GM12878 (cell line): Measurements from ENCODE around the gene MAPKAP1. TPM values are rescaled to one million over a fixed set of nuclear protein-coding genes. Genes with fewer than 3 reads are reported as not detected.

Source experiments
- ATAC-seq: fragments of 200-7000 bp; cut with Tn5 transposase; 3 replicates; pipeline ENCODE4 v1.9.1; 2020; ENCODE audit warnings: mild to moderate bottlenecking, moderate library complexity
- BruUV-seq: library from RNA; stranded (reverse); fragments of 400-500 nt; replicated peaks from 2 replicates; lab custom pipeline; 2021; lab: Mats Ljungman, UMichigan
- CTCF ChIA-PET: fragments of 300-600 bp; sonication (Branson Sonifier 250); formaldehyde crosslinking; extraction: SDS; loops from one replicate; lab custom pipeline; 2021; ENCODE audit warnings: inconsistent platforms; lab: Yijun Ruan, JAX
- POLR2A ChIA-PET: fragments of 350-600 bp; formaldehyde crosslinking; extraction: SDS; loops from one replicate; lab custom pipeline; 2021; ENCODE audit warnings: inconsistent platforms; lab: Charles Lee
- RAD21 ChIA-PET: fragments of 300-600 bp; sonication (Branson Sonifier 250); formaldehyde crosslinking; loops from one replicate; lab custom pipeline; 2023; ENCODE audit warnings: antibody characterized with exemption; ENCODE audit not compliant: unreplicated experiment; lab: Charles Lee
- SMC1A ChIA-PET: fragments of 300-600 bp; sonication (Branson Sonifier 250); formaldehyde crosslinking; loops from one replicate; lab custom pipeline; 2023; ENCODE audit not compliant: unreplicated experiment, uncharacterized antibody; lab: Charles Lee
- DNase-seq: peaks from one replicate; pipeline ENCODE4 v3.0.0-alpha.2; 2011; ENCODE audit warnings: low read depth, low spot score
- FAIRE-seq: peaks from 3 replicates; lab custom pipeline; 2011; peaks lifted over from hg19 to GRCh38; lab: Jason Lieb, UNC
- H2AFZ ChIP-seq: 2 replicates; pipeline ENCODE4 v1.6.0; 2011; ENCODE audit warnings: low read depth, low read length, control low read depth; ENCODE audit not compliant: control insufficient read depth
- H3K27ac ChIP-seq: 2 replicates; pipeline ENCODE4 v1.5.1; 2011; ENCODE audit warnings: control low read depth; ENCODE audit not compliant: control insufficient read depth, insufficient read depth
- H3K27me3 ChIP-seq, 2 experiments: replicated peaks in 1 of 2; 2 replicates each; pipeline versions ENCODE4 v1.6.0 to v1.6.1; 2011; ENCODE audit warnings: low read length in 1 of 2; ENCODE audit not compliant: control insufficient read depth in 2 of 2, insufficient read depth in 2 of 2
- H3K36me3 ChIP-seq, 2 experiments: 2 replicates each; pipeline ENCODE4 v1.5.1; 2011; ENCODE audit warnings: low read length in 1 of 2; ENCODE audit not compliant: control insufficient read depth in 2 of 2, insufficient read depth in 2 of 2
- H3K4me1 ChIP-seq: 2 replicates; pipeline ENCODE4 v1.6.1; 2011; ENCODE audit warnings: mild to moderate bottlenecking, low read length, moderate library complexity, mixed read lengths; ENCODE audit not compliant: control insufficient read depth, insufficient read depth
- H3K4me2 ChIP-seq: 2 replicates; pipeline ENCODE4 v1.6.0; 2011; ENCODE audit warnings: control low read depth; ENCODE audit not compliant: control insufficient read depth, insufficient read depth
- H3K4me3 ChIP-seq: fragments of 200-600 bp; sonication (generic); 2 replicates; pipeline ENCODE4 v1.5.1; 2016
- H3K79me2 ChIP-seq: 2 replicates; pipeline ENCODE4 v1.6.0; 2011; ENCODE audit warnings: low read length; ENCODE audit not compliant: control insufficient read depth, insufficient read depth
- H3K9ac ChIP-seq: 2 replicates; pipeline ENCODE4 v1.8.0; 2011; ENCODE audit warnings: low read length, control low read depth, mixed read lengths; ENCODE audit not compliant: control insufficient read depth, insufficient read depth
- H3K9me3 ChIP-seq: replicated peaks from 3 replicates; pipeline ENCODE4 v1.5.1; 2011; ENCODE audit warnings: mild to moderate bottlenecking, low read length; ENCODE audit not compliant: control insufficient read depth, insufficient read depth
- H4K20me1 ChIP-seq: 2 replicates; pipeline ENCODE4 v1.6.0; 2011; ENCODE audit not compliant: control insufficient read depth, insufficient read depth
- BCL11A ChIP-seq: IDR thresholded peaks from 2 replicates; pipeline ENCODE4 v1.6.1; 2011; ENCODE audit warnings: low read depth, low read length
- CBFB ChIP-seq: IDR thresholded peaks from 2 replicates; pipeline ENCODE4 v1.6.1; 2016; ENCODE audit warnings: antibody characterized with exemption, low read depth
- CBX3 ChIP-seq: fragments of 200-600 bp; sonication (generic); IDR thresholded peaks from 2 replicates; pipeline ENCODE4 v1.6.1; 2016; ENCODE audit warnings: low read depth, borderline replicate concordance
- EP300 ChIP-seq, 2 experiments: fragments of 150-350 bp in 1 of 2; IDR thresholded peaks; 2 replicates each; pipeline ENCODE4 v1.6.1; 2011 to 2012; ENCODE audit warnings: low read depth in 2 of 2, low read length in 2 of 2, borderline replicate concordance in 1 of 2, improper control_type of control experiment in 1 of 2, inconsistent platforms in 1 of 2; ENCODE audit not compliant: control insufficient read depth in 1 of 2
- SUZ12 ChIP-seq: fragments of 200-600 bp; sonication (generic); IDR thresholded peaks from one replicate; pipeline ENCODE4 v1.6.1; 2018; ENCODE audit warnings: antibody characterized with exemption, mild to moderate bottlenecking; ENCODE audit not compliant: unreplicated experiment
- TARDBP ChIP-seq: IDR thresholded peaks from 2 replicates; pipeline ENCODE4 v1.6.1; 2016; ENCODE audit warnings: borderline replicate concordance
- WGBS: methylation state at CpG from one replicate; pipeline ENCODE4 v1.1.6; 2016; ENCODE audit warnings: low lambda C conversion rate; ENCODE audit not compliant: insufficient replicate concordance, insufficient coverage; ENCODE audit errors: missing lambda C conversion rate; 5-methylcytosine and 5-hydroxymethylcytosine counted together
- in situ Hi-C: fragments of 300-500 bp; cut with MboI; formaldehyde crosslinking; loops from 9 replicates; pipeline ENCODE4 v1.14.3; 2018; ENCODE audit warnings: mixed read lengths
- intact Hi-C: fragments of 100-400 bp; cut with micrococcal nuclease; formaldehyde crosslinking; loops from one replicate; pipeline ENCODE4 v1.14.2; 2022; ENCODE audit not compliant: unreplicated experiment
- polyA plus RNA-seq, 11 experiments: library from polyadenylated mRNA; depleted of rRNA in 4 of 11; unstranded in 6 of 11; stranded (reverse) in 5 of 11; fragments of >200 nt; fragmentation: Nextera tagmentation in 4 of 11; fragmentation: Illumina TruSeq in 1 of 11; extraction: Ambion mirVana in 4 of 11; extraction: Trizol in 1 of 11; gene quantifications; 1 replicate in 1 of 11; 2 replicates in 10 of 11; pipeline versions ENCODE4 v1.2.1 to v1.2.3, GENCODE V29; 2011 to 2016; ENCODE audit warnings: inconsistent platforms in 2 of 11, missing spikeins in 2 of 11, low read depth in 1 of 11
- total RNA-seq, 4 experiments: library from RNA; depleted of rRNA in 3 of 4; stranded (reverse); fragments of >200 nt in 3 of 4; fragmentation: Illumina TruSeq in 1 of 4; extraction: Trizol in 1 of 4; gene quantifications; 2 replicates each; pipeline versions ENCODE4 v1.2.1 to v1.2.3, GENCODE V29; 2013 to 2021
- TF ChIP-seq, protein P1 (sequence below): IDR thresholded peaks from 2 replicates; pipeline ENCODE4 v1.6.1; 2012; ENCODE audit warnings: mild to moderate bottlenecking, low read depth, low read length
- TF ChIP-seq, protein P2 (sequence below): fragments of 450-650 bp; IDR thresholded peaks from 2 replicates; pipeline ENCODE4 v1.6.1; 2018; ENCODE audit warnings: mild to moderate bottlenecking, low read depth, moderate library complexity; ENCODE audit not compliant: partially characterized antibody
- TF ChIP-seq, protein P3 (sequence below): IDR thresholded peaks from 2 replicates; pipeline ENCODE4 v1.6.1; 2011; ENCODE audit warnings: borderline replicate concordance, low read depth, mild to moderate bottlenecking, moderate library complexity, low read length; ENCODE audit not compliant: insufficient read depth, poor library complexity, severe bottlenecking

MAPKAP1 gene
- total and polyA plus RNA-seq, 10 of the 15 experiments (the other 5 are each of a cell fraction or from before 2014, with no cell fraction given), result 5.1 to 188 (median 105) TPM

DNA sequence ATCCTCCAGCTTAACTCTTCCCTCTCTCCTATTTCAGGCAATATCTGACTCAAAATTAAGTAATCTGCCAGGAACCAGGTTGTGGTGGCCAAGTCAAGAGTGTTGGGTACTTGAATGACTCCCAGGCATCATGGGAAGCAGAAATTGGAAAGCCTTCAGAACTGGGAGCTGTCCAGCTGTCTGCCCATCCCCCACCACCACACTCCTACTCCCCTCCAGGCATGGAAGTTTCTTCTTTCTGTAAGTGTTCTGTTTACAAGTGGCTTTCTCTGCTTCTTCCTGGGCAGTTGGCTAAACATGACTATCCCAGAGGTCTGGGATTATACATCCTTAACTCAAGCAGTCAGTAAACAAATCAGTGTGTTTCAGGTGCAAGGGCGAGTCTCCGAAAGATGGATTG is 25.6 kb upstream of the MAPKAP1 start:
- Histone ChIP-seq H2AFZ (no peak overlapping the region), H3K4me2 (no peak overlapping the region), H3K36me3 (no peaks in the 10 kb centered on the region), H3K27ac (no peak overlapping the region), H4K20me1 (no peaks in the 10 kb centered on the region), H3K79me2 (no peaks in the 10 kb centered on the region), H3K9me3 (no peaks in the 10 kb centered on the region), H3K9ac (no peak overlapping the region), H3K27me3 (no peaks in the 10 kb centered on the region), H3K4me3 (no peak overlapping the region), H3K4me1 (no peaks in the 10 kb centered on the region)
- BruUV-seq, result no TSS peak
- ATAC-seq (no peak), FAIRE-seq (no peak), DNase-seq (no peak)
- ChIA-PET POLR2A (no interaction called here), SMC1A (no interaction called here), CTCF (no interaction called here), RAD21 (no interaction called here)
- TF ChIP-seq, protein P1, sequence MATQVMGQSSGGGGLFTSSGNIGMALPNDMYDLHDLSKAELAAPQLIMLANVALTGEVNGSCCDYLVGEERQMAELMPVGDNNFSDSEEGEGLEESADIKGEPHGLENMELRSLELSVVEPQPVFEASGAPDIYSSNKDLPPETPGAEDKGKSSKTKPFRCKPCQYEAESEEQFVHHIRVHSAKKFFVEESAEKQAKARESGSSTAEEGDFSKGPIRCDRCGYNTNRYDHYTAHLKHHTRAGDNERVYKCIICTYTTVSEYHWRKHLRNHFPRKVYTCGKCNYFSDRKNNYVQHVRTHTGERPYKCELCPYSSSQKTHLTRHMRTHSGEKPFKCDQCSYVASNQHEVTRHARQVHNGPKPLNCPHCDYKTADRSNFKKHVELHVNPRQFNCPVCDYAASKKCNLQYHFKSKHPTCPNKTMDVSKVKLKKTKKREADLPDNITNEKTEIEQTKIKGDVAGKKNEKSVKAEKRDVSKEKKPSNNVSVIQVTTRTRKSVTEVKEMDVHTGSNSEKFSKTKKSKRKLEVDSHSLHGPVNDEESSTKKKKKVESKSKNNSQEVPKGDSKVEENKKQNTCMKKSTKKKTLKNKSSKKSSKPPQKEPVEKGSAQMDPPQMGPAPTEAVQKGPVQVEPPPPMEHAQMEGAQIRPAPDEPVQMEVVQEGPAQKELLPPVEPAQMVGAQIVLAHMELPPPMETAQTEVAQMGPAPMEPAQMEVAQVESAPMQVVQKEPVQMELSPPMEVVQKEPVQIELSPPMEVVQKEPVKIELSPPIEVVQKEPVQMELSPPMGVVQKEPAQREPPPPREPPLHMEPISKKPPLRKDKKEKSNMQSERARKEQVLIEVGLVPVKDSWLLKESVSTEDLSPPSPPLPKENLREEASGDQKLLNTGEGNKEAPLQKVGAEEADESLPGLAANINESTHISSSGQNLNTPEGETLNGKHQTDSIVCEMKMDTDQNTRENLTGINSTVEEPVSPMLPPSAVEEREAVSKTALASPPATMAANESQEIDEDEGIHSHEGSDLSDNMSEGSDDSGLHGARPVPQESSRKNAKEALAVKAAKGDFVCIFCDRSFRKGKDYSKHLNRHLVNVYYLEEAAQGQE, result peak; percentile 58; the same call in 1 of the 2 replicates
- TF ChIP-seq SUZ12, result no peak
- intact Hi-C loops, result no loop called here
- in situ Hi-C loops, result no loop called here
- WGBS, result 70% methylated on average over 2 of the region's 2 CpGs

DNA sequence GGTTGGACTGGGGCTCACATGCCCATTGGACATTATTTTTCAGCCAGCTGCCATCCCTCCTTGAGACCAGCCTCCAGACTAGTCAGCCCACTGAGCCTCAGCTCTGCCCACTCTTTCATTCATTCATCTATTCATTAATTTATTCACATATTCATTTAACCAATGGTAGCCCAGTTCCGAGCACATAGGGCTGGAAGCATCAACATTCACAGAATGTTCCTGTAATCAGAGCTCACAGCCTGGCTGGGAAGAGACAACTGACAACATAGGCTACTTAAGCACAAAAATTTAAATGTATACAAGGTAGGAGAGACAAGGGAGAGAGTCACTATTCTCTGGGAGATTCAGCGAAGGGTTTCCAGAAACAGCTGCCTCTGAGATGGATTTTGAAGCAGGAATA is 23.2 kb upstream of the MAPKAP1 start:
- CTCF ChIA-PET, result no interaction called here
- RAD21 ChIA-PET, result no interaction called here
- no peaks in the 10 kb centered on the region for H3K27me3 ChIP-seq
- WGBS, result 41% methylated on average over 2 of the region's 2 CpGs
- in situ Hi-C loops (no loop called here), intact Hi-C loops (no loop called here)
- no peak overlapping the region for H3K9ac ChIP-seq
- no peak overlapping the region for H3K27ac ChIP-seq
- BruUV-seq, result no TSS peak
- no peaks in the 10 kb centered on the region for H3K79me2 ChIP-seq
- ATAC-seq (no peak), DNase-seq (no peak), FAIRE-seq (no peak)
- POLR2A ChIA-PET, result no interaction called here
- H3K4me2 ChIP-seq, result no peak overlapping the region
- H2AFZ ChIP-seq, result no peak overlapping the region
- H3K4me3 ChIP-seq, result no peak overlapping the region
- H4K20me1 ChIP-seq, result no peaks in the 10 kb centered on the region
- H3K9me3 ChIP-seq, result no peaks in the 10 kb centered on the region
- SMC1A ChIA-PET, result no interaction called here
- no peaks in the 10 kb centered on the region for H3K4me1 ChIP-seq
- no peaks in the 10 kb centered on the region for H3K36me3 ChIP-seq
- TF ChIP-seq EP300 (IDR thresholded peaks at IDR 0.05; ENCODE audit: borderline replicate concordance in 1 of 2, control insufficient read depth in 1 of 2, low read depth in 2 of 2, low read length in 2 of 2), result no peak
- TF ChIP-seq TARDBP, result no peak
- TF ChIP-seq, protein P2, sequence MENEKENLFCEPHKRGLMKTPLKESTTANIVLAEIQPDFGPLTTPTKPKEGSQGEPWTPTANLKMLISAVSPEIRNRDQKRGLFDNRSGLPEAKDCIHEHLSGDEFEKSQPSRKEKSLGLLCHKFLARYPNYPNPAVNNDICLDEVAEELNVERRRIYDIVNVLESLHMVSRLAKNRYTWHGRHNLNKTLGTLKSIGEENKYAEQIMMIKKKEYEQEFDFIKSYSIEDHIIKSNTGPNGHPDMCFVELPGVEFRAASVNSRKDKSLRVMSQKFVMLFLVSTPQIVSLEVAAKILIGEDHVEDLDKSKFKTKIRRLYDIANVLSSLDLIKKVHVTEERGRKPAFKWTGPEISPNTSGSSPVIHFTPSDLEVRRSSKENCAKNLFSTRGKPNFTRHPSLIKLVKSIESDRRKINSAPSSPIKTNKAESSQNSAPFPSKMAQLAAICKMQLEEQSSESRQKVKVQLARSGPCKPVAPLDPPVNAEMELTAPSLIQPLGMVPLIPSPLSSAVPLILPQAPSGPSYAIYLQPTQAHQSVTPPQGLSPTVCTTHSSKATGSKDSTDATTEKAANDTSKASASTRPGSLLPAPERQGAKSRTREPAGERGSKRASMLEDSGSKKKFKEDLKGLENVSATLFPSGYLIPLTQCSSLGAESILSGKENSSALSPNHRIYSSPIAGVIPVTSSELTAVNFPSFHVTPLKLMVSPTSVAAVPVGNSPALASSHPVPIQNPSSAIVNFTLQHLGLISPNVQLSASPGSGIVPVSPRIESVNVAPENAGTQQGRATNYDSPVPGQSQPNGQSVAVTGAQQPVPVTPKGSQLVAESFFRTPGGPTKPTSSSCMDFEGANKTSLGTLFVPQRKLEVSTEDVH, result no peak
- TF ChIP-seq CBX3, result no peak
- TF ChIP-seq, protein P3, sequence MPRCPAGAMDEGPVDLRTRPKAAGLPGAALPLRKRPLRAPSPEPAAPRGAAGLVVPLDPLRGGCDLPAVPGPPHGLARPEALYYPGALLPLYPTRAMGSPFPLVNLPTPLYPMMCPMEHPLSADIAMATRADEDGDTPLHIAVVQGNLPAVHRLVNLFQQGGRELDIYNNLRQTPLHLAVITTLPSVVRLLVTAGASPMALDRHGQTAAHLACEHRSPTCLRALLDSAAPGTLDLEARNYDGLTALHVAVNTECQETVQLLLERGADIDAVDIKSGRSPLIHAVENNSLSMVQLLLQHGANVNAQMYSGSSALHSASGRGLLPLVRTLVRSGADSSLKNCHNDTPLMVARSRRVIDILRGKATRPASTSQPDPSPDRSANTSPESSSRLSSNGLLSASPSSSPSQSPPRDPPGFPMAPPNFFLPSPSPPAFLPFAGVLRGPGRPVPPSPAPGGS, result no peak
- TF ChIP-seq BCL11A, result no peak
- no peak for TF ChIP-seq CBFB
